Tibial nerve (tissue), 4 donors: Measurements from ENCODE around the gene PIP4K2C. TPM values are rescaled to one million over a fixed set of nuclear protein-coding genes. Genes with fewer than 3 reads are reported as not detected.

Experiments used
- DNase-seq, 2 donors: peaks; one replicate each; pipeline ENCODE4 v3.0.0-alpha.2; 2019; ENCODE audit warnings: low spot score in 2 of 2
- H3K27ac ChIP-seq, 4 donors: fragments of 200-600 bp; sonication (generic) in 3 of 4; one replicate each; pipeline ENCODE4 v1.5.1; 2017 to 2019; ENCODE audit warnings: mild to moderate bottlenecking in 1 of 4
- H3K27me3 ChIP-seq, 2 donors: fragments of 200-600 bp; sonication (generic) in 1 of 2; one replicate each; pipeline versions ENCODE4 v1.5.1 to v1.6.0; 2017 to 2019
- H3K36me3 ChIP-seq, 3 donors: fragments of 200-600 bp; sonication (generic); one replicate each; pipeline ENCODE4 v1.5.1; 2018 to 2019
- H3K4me1 ChIP-seq, 4 donors: fragments of 200-600 bp; sonication (generic) in 3 of 4; one replicate each; pipeline ENCODE4 v1.5.1; 2017 to 2019
- H3K4me3 ChIP-seq, 4 donors: fragments of 200-600 bp; sonication (generic) in 3 of 4; one replicate each; pipeline ENCODE4 v1.5.1; 2017 to 2019; ENCODE audit warnings: mild to moderate bottlenecking in 1 of 4, moderate library complexity in 1 of 4
- H3K9me3 ChIP-seq, 4 donors: fragments of 200-600 bp; sonication (generic) in 3 of 4; one replicate each; pipeline ENCODE4 v1.5.1; 2017 to 2019
- EP300 ChIP-seq, 2 donors: sonication (generic); formaldehyde crosslinking; IDR thresholded peaks; one replicate each; pipeline ENCODE4 v1.6.1; 2017; ENCODE audit warnings: antibody characterized with exemption in 2 of 2, mild to moderate bottlenecking in 1 of 2
- POLR2A ChIP-seq, 2 donors: fragments of 450-650 bp; IDR thresholded peaks; one replicate each; pipeline ENCODE4 v1.6.1; 2017; ENCODE audit warnings: antibody characterized with exemption in 2 of 2, mild to moderate bottlenecking in 2 of 2, moderate library complexity in 2 of 2
- WGBS, 2 donors: methylation state at CpG; one replicate each; pipeline ENCODE4 v1.1.5; 2018; 5-methylcytosine and 5-hydroxymethylcytosine counted together
- total RNA-seq, 4 donors: library from RNA; depleted of rRNA; stranded (reverse); fragments of >200 nt; gene quantifications; one replicate each; pipeline ENCODE4 v1.1.0, GENCODE V29; 2016
- TF ChIP-seq, protein P1 (sequence below), 5 experiments: fragments of 200-600 bp in 3 of 5; fragments of 450-650 bp in 2 of 5; sonication (generic) in 3 of 5; IDR thresholded peaks; one replicate each; pipeline ENCODE4 v1.5.1; 2016 to 2019; ENCODE audit warnings: antibody characterized with exemption in 5 of 5, mild to moderate bottlenecking in 3 of 5, moderate library complexity in 2 of 5

PIP4K2C gene
- total RNA-seq, 4 donors from 2014 or later, result 29.5 to 67.7 (median 35.9) TPM

GRCh38 chr12:57605811-57606311, 14.9 kb downstream of the PIP4K2C start:
- no peak for DNase-seq
- no peaks in the 10 kb centered on the region for H3K9me3 ChIP-seq
- 58 to 67% methylated on average over 4 of the region's 4 CpGs for WGBS, 2 donors
- peaks cover 0 to 68% (median 9%) of the 10 kb centered on the region in 4 donors for H3K4me1 ChIP-seq
- H3K27ac ChIP-seq, result peak overlapping the region in 2 of 4 donors; percentile 94 to 97
- H3K27me3 ChIP-seq, result no peaks in the 10 kb centered on the region
- peaks cover 0 to 36% (median 0%) of the 10 kb centered on the region in 3 donors for H3K36me3 ChIP-seq
- TF ChIP-seq, protein P1, sequence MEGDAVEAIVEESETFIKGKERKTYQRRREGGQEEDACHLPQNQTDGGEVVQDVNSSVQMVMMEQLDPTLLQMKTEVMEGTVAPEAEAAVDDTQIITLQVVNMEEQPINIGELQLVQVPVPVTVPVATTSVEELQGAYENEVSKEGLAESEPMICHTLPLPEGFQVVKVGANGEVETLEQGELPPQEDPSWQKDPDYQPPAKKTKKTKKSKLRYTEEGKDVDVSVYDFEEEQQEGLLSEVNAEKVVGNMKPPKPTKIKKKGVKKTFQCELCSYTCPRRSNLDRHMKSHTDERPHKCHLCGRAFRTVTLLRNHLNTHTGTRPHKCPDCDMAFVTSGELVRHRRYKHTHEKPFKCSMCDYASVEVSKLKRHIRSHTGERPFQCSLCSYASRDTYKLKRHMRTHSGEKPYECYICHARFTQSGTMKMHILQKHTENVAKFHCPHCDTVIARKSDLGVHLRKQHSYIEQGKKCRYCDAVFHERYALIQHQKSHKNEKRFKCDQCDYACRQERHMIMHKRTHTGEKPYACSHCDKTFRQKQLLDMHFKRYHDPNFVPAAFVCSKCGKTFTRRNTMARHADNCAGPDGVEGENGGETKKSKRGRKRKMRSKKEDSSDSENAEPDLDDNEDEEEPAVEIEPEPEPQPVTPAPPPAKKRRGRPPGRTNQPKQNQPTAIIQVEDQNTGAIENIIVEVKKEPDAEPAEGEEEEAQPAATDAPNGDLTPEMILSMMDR (IDR thresholded peaks at IDR 0.05), result no peak
- peak overlapping the region in 2 of 4 donors; percentile 71 to 85 for H3K4me3 ChIP-seq

- Histone ChIP-seq H3K9me3 (no peaks in the 10 kb centered on the region), H3K27ac (peak overlapping the region in 2 of 4 donors; percentile 94 to 97), H3K4me3 (no peak overlapping the region), H3K36me3 (peaks cover 0 to 31% (median 0%) of the 10 kb centered on the region in 3 donors), H3K4me1 (peaks cover 0 to 74% (median 9%) of the 10 kb centered on the region in 4 donors), H3K27me3 (no peaks in the 10 kb centered on the region)
- 59 to 72% methylated on average over 2 of the region's 2 CpGs for WGBS, 2 donors
- DNase-seq, result no peak
- TF ChIP-seq EP300 (IDR thresholded peaks at IDR 0.05) (no peak), POLR2A (IDR thresholded peaks at IDR 0.05) (no peak)
- TF ChIP-seq, protein P1 (IDR thresholded peaks at IDR 0.05), result no peak
Measured at GRCh38 chr12:57606399-57606798, 15.4 kb downstream of the PIP4K2C start.

DNA sequence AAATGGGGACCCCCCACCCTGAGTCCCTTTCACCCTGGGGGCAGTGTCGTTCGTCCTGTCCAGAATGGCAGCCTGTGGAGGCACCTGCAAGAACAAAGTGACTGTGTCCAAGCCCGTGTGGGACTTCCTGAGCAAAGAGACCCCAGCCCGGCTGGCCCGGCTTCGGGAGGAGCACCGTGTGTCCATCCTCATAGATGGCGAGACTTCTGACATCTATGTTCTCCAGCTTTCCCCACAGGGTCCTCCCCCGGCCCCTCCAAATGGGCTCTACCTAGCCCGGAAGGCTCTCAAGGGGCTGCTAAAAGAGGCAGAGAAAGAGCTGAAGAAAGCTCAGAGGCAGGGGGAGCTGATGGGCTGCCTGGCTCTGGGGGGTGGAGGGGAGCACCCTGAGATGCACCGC, 15.8 kb downstream of the PIP4K2C start:
- TF ChIP-seq EP300 (IDR thresholded peaks at IDR 0.05), result no peak
- no peak for TF ChIP-seq POLR2A (IDR thresholded peaks at IDR 0.05)
- TF ChIP-seq, protein P1 (IDR thresholded peaks at IDR 0.05), result no peak
- no peak for DNase-seq
- Histone ChIP-seq H3K4me3 (no peak overlapping the region), H3K4me1 (peaks cover 0 to 78% (median 11%) of the 10 kb centered on the region in 4 donors), H3K27ac (peak overlapping the region in 1 of 4 donors; percentile 94), H3K36me3 (peaks cover 0 to 27% (median 0%) of the 10 kb centered on the region in 3 donors), H3K27me3 (no peaks in the 10 kb centered on the region), H3K9me3 (no peaks in the 10 kb centered on the region)
- 71% methylated on average over 8 to 11 of the region's 11 CpGs for WGBS, 2 donors

DNA sequence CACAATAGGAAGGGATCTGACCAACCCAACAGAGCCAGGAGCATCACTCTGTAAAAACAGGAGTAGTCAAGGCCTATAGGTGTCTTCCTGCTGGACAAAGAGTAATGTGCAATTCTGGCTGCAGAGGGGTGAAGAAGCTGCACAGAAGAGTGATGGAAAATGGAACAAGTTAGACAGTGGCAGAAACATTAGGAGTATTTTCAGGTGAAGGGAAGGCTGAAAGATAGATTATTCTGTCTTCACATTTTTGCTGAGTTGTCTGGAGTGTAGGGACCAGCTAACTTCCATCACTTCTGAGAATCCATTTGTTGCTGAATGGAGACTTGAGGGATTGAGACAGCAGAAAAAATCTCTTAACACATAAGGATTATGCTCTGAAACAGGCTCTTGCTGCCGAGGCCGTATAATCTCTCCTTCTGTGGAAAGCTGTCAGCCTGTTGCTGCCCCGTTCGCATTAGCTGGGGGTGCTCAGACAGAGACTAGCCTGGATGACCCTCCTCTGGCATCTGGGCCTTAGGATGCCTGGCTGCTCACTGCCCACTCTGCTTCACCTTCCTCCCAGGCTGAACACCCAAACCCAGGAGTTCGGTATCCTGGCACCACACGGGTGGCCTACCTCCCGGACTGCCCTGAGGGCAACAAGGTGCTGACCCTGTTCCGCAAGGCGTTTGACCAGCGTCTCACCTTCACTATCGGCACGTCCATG, 17.1 kb downstream of the PIP4K2C start:
- Histone ChIP-seq H3K4me3 (no peak overlapping the region), H3K27ac (peak overlapping the region in 2 of 4 donors; percentile 92 to 93), H3K27me3 (no peaks in the 10 kb centered on the region), H3K9me3 (no peaks in the 10 kb centered on the region), H3K4me1 (peaks cover 0 to 91% (median 14%) of the 10 kb centered on the region in 4 donors), H3K36me3 (peaks cover 0 to 21% (median 0%) of the 10 kb centered on the region in 3 donors)
- TF ChIP-seq POLR2A (IDR thresholded peaks at IDR 0.05), result no peak
- TF ChIP-seq, protein P1 (IDR thresholded peaks at IDR 0.05), result no peak
- no peak for TF ChIP-seq EP300 (IDR thresholded peaks at IDR 0.05)
- no peak for DNase-seq
- WGBS, 2 donors, result 51 to 80% methylated on average over 10 to 12 of the region's 12 CpGs

GRCh38 chr12:57609101-57609780, 18.2 kb downstream of the PIP4K2C start:
- TF ChIP-seq POLR2A (IDR thresholded peaks at IDR 0.05), result no peak
- TF ChIP-seq, protein P1 (IDR thresholded peaks at IDR 0.05), result no peak
- TF ChIP-seq EP300 (IDR thresholded peaks at IDR 0.05), result no peak
- Histone ChIP-seq H3K36me3 (peaks cover 0 to 27% (median 0%) of the 10 kb centered on the region in 3 donors), H3K4me1 (peaks cover 0 to 92% (median 15%) of the 10 kb centered on the region in 4 donors), H3K27me3 (no peaks in the 10 kb centered on the region), H3K27ac (peak overlapping the region; percentile 64 to 93 (median 83)), H3K9me3 (no peaks in the 10 kb centered on the region), H3K4me3 (peak overlapping the region in 3 of 4 donors; percentile 53 to 86 (median 82))
- DNase-seq, result no peak
- WGBS, 2 donors, result 36 to 43% methylated on average over 19 of the region's 19 CpGs
